SK-N-SH (cell line): ENCODE results near the gene MROH2B. TPM values are rescaled to one million over a fixed set of nuclear protein-coding genes. Genes with fewer than 3 reads are reported as not detected.

Experiments
- CTCF ChIA-PET: fragments of 300-600, 350-600 bp; formaldehyde crosslinking; extraction: SDS; loops from one replicate; lab custom pipeline; 2021; lab: Yijun Ruan, JAX
- POLR2A ChIA-PET: fragments of 350-600 bp; sonication (Branson Sonifier 250); formaldehyde crosslinking; extraction: SDS; loops from one replicate; lab custom pipeline; 2020; ENCODE audit warnings: antibody characterized with exemption, inconsistent platforms; lab: Yijun Ruan, JAX
- DNase-seq: peaks from one replicate; pipeline ENCODE4 v3.0.0; 2012
- H2AFZ ChIP-seq: fragments of 200-600 bp; sonication (generic); 2 replicates; pipeline ENCODE4 v1.8.1; 2016; ENCODE audit warnings: antibody characterized with exemption, mild to moderate bottlenecking, low read depth
- H3F3A ChIP-seq: fragments of 200-600 bp; sonication (generic); replicated peaks from 2 replicates; pipeline ENCODE3; 2016; ENCODE audit warnings: antibody characterized with exemption, mild to moderate bottlenecking; ENCODE audit not compliant: insufficient read depth
- H3K27ac ChIP-seq, 2 experiments: fragments of 200-500 bp in 1 of 2; fragments of 200-600 bp in 1 of 2; sonication (Bioruptor generic) in 1 of 2; sonication (generic), shearing (Covaris generic) in 1 of 2; 2 replicates each; pipeline versions ENCODE4 v1.5.1 to v1.6.1; 2014 to 2016; ENCODE audit warnings: low read depth in 2 of 2, inconsistent platforms in 1 of 2, low read length in 1 of 2, mild to moderate bottlenecking in 1 of 2, mixed read lengths in 1 of 2
- H3K27me3 ChIP-seq: fragments of 200-600 bp; sonication (generic), shearing (Covaris generic); 2 replicates; pipeline ENCODE4 v1.6.1; 2016; ENCODE audit warnings: mixed run types; ENCODE audit not compliant: insufficient read depth
- H3K36me3 ChIP-seq, 2 experiments: fragments of 200-500 bp in 1 of 2; fragments of 200-600 bp in 1 of 2; sonication (Bioruptor generic) in 1 of 2; sonication (generic) in 1 of 2; replicated peaks in 1 of 2; 2 replicates each; pipeline versions ENCODE3 to v1.5.1; 2014 to 2016; ENCODE audit warnings: low read length in 1 of 2, mild to moderate bottlenecking in 1 of 2; ENCODE audit not compliant: insufficient read depth in 2 of 2, control insufficient read depth in 1 of 2
- H3K4me1 ChIP-seq, 2 experiments: fragments of 200-500 bp in 1 of 2; fragments of 200-600 bp in 1 of 2; sonication (Bioruptor generic) in 1 of 2; sonication (generic), shearing (Covaris generic) in 1 of 2; 2 replicates each; pipeline versions ENCODE4 v1.5.1 to v1.6.1; 2014 to 2016; ENCODE audit warnings: low read depth in 1 of 2, low read length in 1 of 2, mixed run types in 1 of 2; ENCODE audit not compliant: insufficient read depth in 2 of 2, control insufficient read depth in 1 of 2
- H3K4me2 ChIP-seq: fragments of 200-600 bp; sonication (generic), shearing (Covaris generic); 2 replicates; pipeline ENCODE4 v1.6.1; 2017; ENCODE audit warnings: mixed run types
- H3K4me3 ChIP-seq, 2 experiments: fragments of 200-500 bp in 1 of 2; fragments of 200-600 bp in 1 of 2; sonication (Bioruptor generic) in 1 of 2; sonication (generic), shearing (Covaris generic) in 1 of 2; 2 replicates each; pipeline versions ENCODE4 v1.5.1 to v1.8.1; 2014 to 2016; ENCODE audit warnings: low read depth in 2 of 2, inconsistent platforms in 1 of 2, low read length in 1 of 2, mild to moderate bottlenecking in 1 of 2, mixed read lengths in 1 of 2, moderate library complexity in 1 of 2
- H3K79me2 ChIP-seq: fragments of 200-600 bp; sonication (generic); 2 replicates; pipeline ENCODE4 v1.8.1; 2017; ENCODE audit warnings: mild to moderate bottlenecking; ENCODE audit not compliant: insufficient read depth
- H3K9ac ChIP-seq: fragments of 200-600 bp; sonication (generic); 2 replicates; pipeline ENCODE4 v1.6.1; 2017; ENCODE audit warnings: mixed run types
- H3K9me2 ChIP-seq: fragments of 200-600 bp; sonication (generic); 2 replicates; pipeline ENCODE4 v1.6.1; 2017; ENCODE audit warnings: mixed run types
- H3K9me3 ChIP-seq: fragments of 200-600 bp; sonication (generic); 2 replicates; pipeline ENCODE4 v1.6.1; 2017; ENCODE audit warnings: mixed run types, mild to moderate bottlenecking, moderate library complexity
- H4K20me1 ChIP-seq: fragments of 200-600 bp; sonication (generic); 2 replicates; pipeline ENCODE4 v1.6.1; 2017; ENCODE audit warnings: mild to moderate bottlenecking, mixed run types; ENCODE audit not compliant: insufficient read depth
- CTCF ChIP-seq: fragments of 200-600 bp; sonication (generic); IDR thresholded peaks from 2 replicates; pipeline ENCODE4 v1.6.1; 2017; ENCODE audit warnings: antibody characterized with exemption, mild to moderate bottlenecking, moderate library complexity
- ELF1 ChIP-seq: IDR thresholded peaks from 2 replicates; pipeline ENCODE4 v1.4.0; 2012
- FOSL2 ChIP-seq: IDR thresholded peaks from 2 replicates; pipeline ENCODE4 v1.4.0; 2012; ENCODE audit warnings: low read depth, mild to moderate bottlenecking, moderate library complexity, borderline replicate concordance
- FOXM1 ChIP-seq: IDR thresholded peaks from 2 replicates; pipeline ENCODE4 v1.4.0; 2012; ENCODE audit warnings: low read depth, mild to moderate bottlenecking
- GATA2 ChIP-seq: sonication (generic); formaldehyde crosslinking; IDR thresholded peaks from 2 replicates; pipeline ENCODE4 v1.5.0; 2020; ENCODE audit warnings: mild to moderate bottlenecking, missing genetic modification reagents
- JUND ChIP-seq: IDR thresholded peaks from 2 replicates; pipeline ENCODE4 v1.4.0; 2012
- MAX ChIP-seq: IDR thresholded peaks from 2 replicates; pipeline ENCODE4 v1.4.0; 2012; ENCODE audit warnings: low read depth
- MXI1 ChIP-seq: IDR thresholded peaks from 2 replicates; pipeline ENCODE4 v1.6.1; 2012; ENCODE audit warnings: mild to moderate bottlenecking, low read depth, low read length, improper control_type of control experiment
- POLR2AphosphoS5 ChIP-seq: IDR thresholded peaks from 2 replicates; pipeline ENCODE4 v1.6.1; 2012; ENCODE audit warnings: low read depth, low read length
- REST ChIP-seq: IDR thresholded peaks from 2 replicates; pipeline ENCODE4 v1.6.1; 2012; ENCODE audit warnings: mild to moderate bottlenecking, low read depth, low read length, moderate library complexity
- SIN3A ChIP-seq: IDR thresholded peaks from 2 replicates; pipeline ENCODE4 v1.6.1; 2012; ENCODE audit warnings: low read depth, mild to moderate bottlenecking, low read length, moderate library complexity, borderline replicate concordance
- TEAD4 ChIP-seq: IDR thresholded peaks from 2 replicates; pipeline ENCODE4 v1.4.0; 2012; ENCODE audit warnings: mild to moderate bottlenecking, borderline replicate concordance; ENCODE audit not compliant: insufficient read depth
- WGBS: methylation state at CpG from one replicate; pipeline ENCODE4 v1.1.6; 2017; ENCODE audit warnings: low lambda C conversion rate; 5-methylcytosine and 5-hydroxymethylcytosine counted together
- polyA plus RNA-seq, 3 experiments: library from polyadenylated mRNA; depleted of rRNA; stranded (reverse); fragments of >200 nt; gene quantifications; 2 replicates each; pipeline ENCODE4 v1.2.3, GENCODE V29; 2012

MROH2B gene
- polyA plus RNA-seq (2012; rRNA removed): not detected in 2 replicates
- polyA plus RNA-seq (2012; cell fraction: cytosol; rRNA removed): not detected in 2 replicates
- not detected in 2 replicates for polyA plus RNA-seq (2012; cell fraction: nucleus; rRNA removed)

- no peaks in the 10 kb centered on the region for H3F3A ChIP-seq
- DNase-seq: no peak
- no peaks in the 10 kb centered on the region for H3K27me3 ChIP-seq
- H3K27ac ChIP-seq: no peak within 1 kb of the TSS
- ChIA-PET CTCF (interaction anchor here (1.0 kb wide), 1 partner anchor 12 kb away, joined by 3 read pairs; no protein-coding TSS in a partner anchor), POLR2A (no interaction called here)
- H3K9ac ChIP-seq: no peak within 1 kb of the TSS
- H2AFZ ChIP-seq: no peak within 1 kb of the TSS
- no peaks in the 10 kb centered on the region for H3K36me3 ChIP-seq
- no peaks in the 10 kb centered on the region for H4K20me1 ChIP-seq
- no peak within 1 kb of the TSS for H3K4me3 ChIP-seq
- no peaks in the 10 kb centered on the region for H3K4me1 ChIP-seq
- H3K79me2 ChIP-seq: no peaks in the 10 kb centered on the region
- TF ChIP-seq MAX (no peak), POLR2AphosphoS5 (no peak), FOSL2 (no peak), FOXM1 (no peak)
- H3K9me3 ChIP-seq: no peaks in the 10 kb centered on the region
- H3K9me2 ChIP-seq: no peaks in the 10 kb centered on the region
- WGBS: 13% methylated on average over 1 of the region's 1 CpG
- H3K4me2 ChIP-seq: no peak within 1 kb of the TSS
Measured at GRCh38 chr5:41071242-41071641, at the start of gene MROH2B. MROH2B (minus strand) TSS chr5:41071342; CDS start chr5:41070852, 490 bp downstream.

- Histone ChIP-seq H3K4me2 (no peak overlapping the region), H2AFZ (no peak overlapping the region), H3K4me3 (no peak overlapping the region), H3K27me3 (no peaks in the 10 kb centered on the region), H3K9me2 (no peaks in the 10 kb centered on the region), H3K79me2 (no peaks in the 10 kb centered on the region), H3F3A (no peaks in the 10 kb centered on the region), H3K27ac (no peak overlapping the region), H3K36me3 (no peaks in the 10 kb centered on the region), H3K9me3 (no peaks in the 10 kb centered on the region), H3K4me1 (peaks cover 0 to 2% of the 10 kb centered on the region in 2 experiments; a peak in 2 of 4 replicates), H4K20me1 (no peaks in the 10 kb centered on the region), H3K9ac (no peak overlapping the region)
- 25% methylated on average over 1 of the region's 8 CpGs for WGBS
- POLR2A ChIA-PET: no interaction called here
- TF ChIP-seq CTCF: no peak
- TF ChIP-seq GATA2 (CRISPR knock-in tag): no peak
- no peak for TF ChIP-seq POLR2AphosphoS5
- no peak for TF ChIP-seq JUND
- no peak for TF ChIP-seq ELF1
- no peak for TF ChIP-seq MXI1
- no peak for TF ChIP-seq REST
- no peak for TF ChIP-seq SIN3A
- no peak for TF ChIP-seq TEAD4
- DNase-seq: no peak
- CTCF ChIA-PET: no interaction called here
Measured at GRCh38 chr5:41120600-41120999, 49.5 kb upstream of the MROH2B start.
